Measurements from ENCODE around the gene ERO1B.
"Not testable (repeated sequence)": the region's sequence is repeated elsewhere in the genome, so short reads cannot be mapped to it uniquely, and the experiment has no call there.

ERO1B gene

DNA sequence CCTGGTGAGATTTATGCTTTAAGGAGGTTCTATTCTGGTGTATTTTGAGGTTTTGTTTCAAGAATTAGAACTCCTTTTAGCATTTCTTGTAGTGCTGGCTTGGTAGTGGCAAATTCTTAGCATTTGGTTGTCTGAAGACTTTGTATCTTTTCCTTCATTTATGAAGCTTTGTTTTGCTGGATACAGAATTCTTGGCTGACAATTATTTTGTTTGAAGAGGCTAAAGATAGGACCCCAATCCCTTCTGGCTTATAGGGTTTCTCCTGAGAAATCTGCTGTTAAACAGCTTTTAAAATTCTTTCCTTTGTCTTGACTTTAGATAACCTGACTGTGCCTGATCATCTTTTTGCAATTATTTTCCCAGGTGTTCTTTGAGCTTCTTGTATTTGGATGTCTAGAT is 80.8 kb downstream of the ERO1B start:
- Histone ChIP-seq H3K27me3 (replicated peaks; ENCODE audit: control insufficient read depth, insufficient read depth, low read length) (no peaks in the 10 kb centered on the region), H3K36me3 (ENCODE audit: control insufficient read depth, insufficient read depth, low read length) (no peaks in the 10 kb centered on the region; the same call in none of the 2 replicates), H3K4me3 (replicated peaks; ENCODE audit: low read depth, low read length) (no peak overlapping the region)
- TF ChIP-seq, protein P1, sequence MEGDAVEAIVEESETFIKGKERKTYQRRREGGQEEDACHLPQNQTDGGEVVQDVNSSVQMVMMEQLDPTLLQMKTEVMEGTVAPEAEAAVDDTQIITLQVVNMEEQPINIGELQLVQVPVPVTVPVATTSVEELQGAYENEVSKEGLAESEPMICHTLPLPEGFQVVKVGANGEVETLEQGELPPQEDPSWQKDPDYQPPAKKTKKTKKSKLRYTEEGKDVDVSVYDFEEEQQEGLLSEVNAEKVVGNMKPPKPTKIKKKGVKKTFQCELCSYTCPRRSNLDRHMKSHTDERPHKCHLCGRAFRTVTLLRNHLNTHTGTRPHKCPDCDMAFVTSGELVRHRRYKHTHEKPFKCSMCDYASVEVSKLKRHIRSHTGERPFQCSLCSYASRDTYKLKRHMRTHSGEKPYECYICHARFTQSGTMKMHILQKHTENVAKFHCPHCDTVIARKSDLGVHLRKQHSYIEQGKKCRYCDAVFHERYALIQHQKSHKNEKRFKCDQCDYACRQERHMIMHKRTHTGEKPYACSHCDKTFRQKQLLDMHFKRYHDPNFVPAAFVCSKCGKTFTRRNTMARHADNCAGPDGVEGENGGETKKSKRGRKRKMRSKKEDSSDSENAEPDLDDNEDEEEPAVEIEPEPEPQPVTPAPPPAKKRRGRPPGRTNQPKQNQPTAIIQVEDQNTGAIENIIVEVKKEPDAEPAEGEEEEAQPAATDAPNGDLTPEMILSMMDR (IDR thresholded peaks at IDR 0.05; ENCODE audit: insufficient read depth, low read length, poor library complexity, severe bottlenecking), result no peak
- DNase-seq (ENCODE audit: extremely low read depth, insufficient read length), result no peak

DNA sequence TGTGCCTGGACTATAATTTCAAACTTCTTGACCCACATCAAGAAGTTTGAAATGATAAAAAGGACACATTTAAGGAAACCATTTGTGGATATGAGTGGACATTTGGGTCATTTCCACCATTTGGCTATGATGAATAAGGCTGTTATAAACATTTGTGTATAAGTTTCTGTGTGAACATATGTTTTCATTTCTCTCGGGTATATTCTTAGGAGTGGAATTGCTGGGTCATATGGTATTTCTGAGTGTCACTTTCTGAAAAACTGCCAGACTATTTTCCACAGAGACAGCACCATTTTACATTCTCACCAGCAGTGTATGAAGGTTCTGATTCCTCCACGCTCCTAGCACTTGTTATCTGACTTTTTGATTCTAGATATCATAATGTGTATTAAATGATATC is 88.6 kb downstream of the ERO1B start:
- TF ChIP-seq, protein P1 (IDR thresholded peaks at IDR 0.05; ENCODE audit: insufficient read depth, low read length, poor library complexity, severe bottlenecking), result no peak
- Histone ChIP-seq H3K36me3 (ENCODE audit: control insufficient read depth, insufficient read depth, low read length) (peaks cover 1% of the 10 kb centered on the region; the same call in 1 of the 2 replicates), H3K27me3 (replicated peaks; ENCODE audit: control insufficient read depth, insufficient read depth, low read length) (no peaks in the 10 kb centered on the region), H3K4me3 (replicated peaks; ENCODE audit: low read depth, low read length) (no peak overlapping the region)
- no peak for DNase-seq (ENCODE audit: extremely low read depth, insufficient read length)

DNA sequence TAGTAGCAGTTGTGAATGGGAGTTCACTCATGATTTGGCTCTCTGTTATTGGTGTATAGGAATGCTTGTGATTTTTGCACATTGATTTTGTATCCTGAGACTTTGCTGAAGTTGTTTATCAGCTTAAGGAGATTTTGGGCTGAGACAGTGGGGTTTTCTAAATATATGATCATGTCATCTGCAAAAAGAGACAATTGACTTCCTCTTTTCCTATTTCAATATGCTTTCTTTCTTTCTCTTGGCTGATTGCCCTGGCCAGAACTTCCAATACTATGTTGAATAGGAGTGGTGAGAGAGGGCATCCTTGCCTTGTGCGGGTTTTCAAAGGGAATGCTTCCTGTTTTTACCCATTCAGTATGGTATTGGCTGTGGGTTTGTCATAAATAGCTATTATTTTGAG is 93.7 kb downstream of the ERO1B start:
- not testable (repeated sequence) for H3K36me3 ChIP-seq (ENCODE audit: control insufficient read depth, insufficient read depth, low read length); H3K4me3 ChIP-seq (replicated peaks; ENCODE audit: low read depth, low read length); DNase-seq (ENCODE audit: extremely low read depth, insufficient read length); H3K27me3 ChIP-seq (replicated peaks; ENCODE audit: control insufficient read depth, insufficient read depth, low read length)

DNA sequence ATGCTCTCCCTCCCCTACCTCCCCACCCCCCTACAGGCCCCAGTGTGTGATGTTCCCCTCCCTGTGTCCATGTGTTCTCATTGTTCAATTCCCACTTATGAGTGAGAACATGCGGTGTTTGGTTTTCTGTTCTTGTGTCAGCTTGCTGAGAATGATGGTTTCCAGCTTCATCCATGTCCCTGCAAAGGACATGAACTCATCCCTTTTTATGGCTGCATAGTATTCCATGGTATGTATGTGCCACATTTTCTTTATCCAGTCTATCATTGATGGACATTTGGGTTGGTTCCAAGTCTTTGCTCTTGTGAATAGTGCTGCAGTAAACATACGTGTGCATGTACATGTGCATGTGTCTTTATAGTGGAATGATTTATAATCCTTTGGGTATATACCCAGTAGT is 95.3 kb downstream of the ERO1B start:
- H3K27me3 ChIP-seq (replicated peaks; ENCODE audit: control insufficient read depth, insufficient read depth, low read length); H3K36me3 ChIP-seq (ENCODE audit: control insufficient read depth, insufficient read depth, low read length); DNase-seq (ENCODE audit: extremely low read depth, insufficient read length); H3K4me3 ChIP-seq (replicated peaks; ENCODE audit: low read depth, low read length): not testable (repeated sequence)

DNA sequence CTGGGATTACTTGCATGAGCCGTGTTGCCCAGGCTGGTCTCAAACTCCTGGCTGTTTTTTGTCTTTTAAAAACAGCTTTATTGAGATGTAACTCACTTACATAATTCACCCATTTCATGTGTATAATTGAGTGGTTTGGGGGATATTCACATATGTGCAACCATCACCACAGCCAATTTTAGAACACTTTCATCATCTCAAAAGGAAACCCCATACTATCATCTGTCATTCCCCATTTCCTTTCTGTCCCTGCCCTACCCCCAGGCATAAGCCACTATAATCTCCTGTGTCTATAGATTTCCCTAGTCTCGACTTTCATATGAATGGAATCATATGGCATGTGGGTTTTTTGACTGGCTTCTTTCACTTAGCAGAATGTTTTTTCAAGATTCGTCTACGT is 96.1 kb downstream of the ERO1B start:
- no peak for DNase-seq (ENCODE audit: extremely low read depth, insufficient read length)
- no peak overlapping the region for H3K4me3 ChIP-seq (replicated peaks; ENCODE audit: low read depth, low read length)
- H3K36me3 ChIP-seq (ENCODE audit: control insufficient read depth, insufficient read depth, low read length), result peaks cover 2% of the 10 kb centered on the region; the same call in 1 of the 2 replicates
- TF ChIP-seq, protein P1 (IDR thresholded peaks at IDR 0.05; ENCODE audit: insufficient read depth, low read length, poor library complexity, severe bottlenecking), result no peak
- H3K27me3 ChIP-seq (replicated peaks; ENCODE audit: control insufficient read depth, insufficient read depth, low read length), result no peaks in the 10 kb centered on the region

DNA sequence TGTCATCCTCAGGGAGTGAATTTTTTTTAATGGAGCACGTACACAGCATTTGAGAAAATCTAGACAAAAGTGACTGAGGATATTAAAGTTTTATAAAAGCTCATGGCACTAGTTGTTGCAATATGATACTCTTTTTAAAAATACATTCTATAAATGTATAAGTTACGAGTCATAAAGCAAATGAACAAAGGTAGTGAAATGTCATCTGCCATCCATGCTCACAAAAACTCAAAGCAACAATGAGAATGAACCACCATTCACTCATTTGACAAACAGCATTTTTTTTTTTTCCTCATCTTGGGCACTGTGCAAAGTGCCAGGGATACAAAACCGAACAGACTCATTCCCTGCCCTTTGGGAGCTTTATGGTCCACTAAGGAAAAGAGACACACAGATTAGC is 100.7 kb downstream of the ERO1B start:
- DNase-seq (ENCODE audit: extremely low read depth, insufficient read length), result no peak
- TF ChIP-seq, protein P1 (IDR thresholded peaks at IDR 0.05; ENCODE audit: insufficient read depth, low read length, poor library complexity, severe bottlenecking), result no peak
- H3K36me3 ChIP-seq (ENCODE audit: control insufficient read depth, insufficient read depth, low read length), result peaks cover 12% of the 10 kb centered on the region
- H3K27me3 ChIP-seq (replicated peaks; ENCODE audit: control insufficient read depth, insufficient read depth, low read length), result no peaks in the 10 kb centered on the region
- H3K4me3 ChIP-seq (replicated peaks; ENCODE audit: low read depth, low read length), result no peak overlapping the region

DNA sequence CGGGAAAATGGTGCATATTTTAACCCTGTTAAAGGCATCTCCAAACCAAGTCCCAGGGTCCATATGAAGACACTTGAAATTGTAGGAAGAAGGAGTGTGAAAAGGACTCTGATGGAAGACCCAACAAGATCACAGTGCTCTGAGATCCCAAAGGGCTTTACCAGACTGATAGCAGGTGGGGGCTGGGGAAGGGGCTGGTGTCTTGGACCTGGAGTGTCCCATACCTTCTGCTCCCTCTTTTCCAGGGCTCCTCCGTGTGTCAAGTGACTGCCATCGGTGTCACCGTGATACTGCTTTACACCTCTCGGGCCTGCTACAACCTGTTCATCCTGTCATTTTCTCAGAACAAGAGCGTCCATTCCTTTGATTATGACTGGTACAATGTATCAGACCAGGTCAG is 102.1 kb downstream of the ERO1B start:
- H3K36me3 ChIP-seq (ENCODE audit: control insufficient read depth, insufficient read depth, low read length), result peaks cover 12% of the 10 kb centered on the region
- no peaks in the 10 kb centered on the region for H3K27me3 ChIP-seq (replicated peaks; ENCODE audit: control insufficient read depth, insufficient read depth, low read length)
- TF ChIP-seq, protein P1 (IDR thresholded peaks at IDR 0.05; ENCODE audit: insufficient read depth, low read length, poor library complexity, severe bottlenecking), result no peak
- H3K4me3 ChIP-seq (replicated peaks; ENCODE audit: low read depth, low read length), result no peak overlapping the region
- DNase-seq (ENCODE audit: extremely low read depth, insufficient read length), result no peak
